K562 (cell line): ENCODE data around the gene SGK1. TPM values are rescaled to one million over a fixed set of nuclear protein-coding genes. Genes with fewer than 3 reads are reported as not detected.

ENCODE experiments used
- CREB3 ChIP-seq: fragments of 450-650 bp; conservative IDR thresholded peaks from 2 replicates; pipeline ENCODE4 v1.6.1; 2016; ENCODE audit warnings: missing genetic modification characterization, low read depth, mild to moderate bottlenecking, missing compliant biosample characterization, moderate library complexity
- E2F5 ChIP-seq: sonication (generic); formaldehyde crosslinking; IDR thresholded peaks from 2 replicates; pipeline ENCODE4 v1.8.0; 2022; ENCODE audit warnings: mild to moderate bottlenecking, missing genetic modification reagents
- FUS ChIP-seq: fragments of 200-400 bp; formaldehyde crosslinking; optimal IDR thresholded peaks from 2 replicates; pipeline ENCODE3; 2017; ENCODE audit warnings: low read depth, low read length
- HDAC3 ChIP-seq: fragments of 450-650 bp; IDR thresholded peaks from 2 replicates; pipeline ENCODE4 v1.6.1; 2018; ENCODE audit warnings: borderline replicate concordance, mild to moderate bottlenecking, moderate library complexity; ENCODE audit not compliant: partially characterized antibody
- KLF10 ChIP-seq: fragments of 250-450 bp; sonication (Bioruptor Pico); IDR thresholded peaks from 2 replicates; pipeline ENCODE4 v1.6.1; 2021; ENCODE audit warnings: matching md5 sums
- PHTF2 ChIP-seq: fragments of 250-450 bp; sonication (Bioruptor Pico); IDR thresholded peaks from 2 replicates; pipeline ENCODE4 v1.5.0; 2021; ENCODE audit warnings: mild to moderate bottlenecking
- SETDB1 ChIP-seq: IDR thresholded peaks from one replicate; pipeline ENCODE4 v1.6.1; 2012; ENCODE audit warnings: low read length, control low read depth, inconsistent platforms
- TCF15 ChIP-seq: fragments of 250-450 bp; sonication (Bioruptor Pico); IDR thresholded peaks from 2 replicates; pipeline ENCODE4 v1.8.0; 2022; ENCODE audit warnings: moderate library complexity, mild to moderate bottlenecking, inconsistent platforms
- TRIM25 ChIP-seq: fragments of 450-650 bp; IDR thresholded peaks from 2 replicates; pipeline ENCODE4 v1.7.0; 2016; ENCODE audit warnings: borderline replicate concordance
- U2AF1 ChIP-seq: fragments of 200-400 bp; formaldehyde crosslinking; optimal IDR thresholded peaks from 2 replicates; pipeline ENCODE3; 2017; ENCODE audit warnings: mild to moderate bottlenecking, low read depth, low read length, moderate library complexity
- ZKSCAN8 ChIP-seq: fragments of 200-800 bp; sonication (Bioruptor generic); IDR thresholded peaks from 2 replicates; pipeline ENCODE4 v1.6.1; 2016; ENCODE audit warnings: missing genetic modification characterization, missing compliant biosample characterization
- ZNF324 ChIP-seq: fragments of 250-450 bp; sonication (Bioruptor Pico); IDR thresholded peaks from 2 replicates; pipeline ENCODE4 v1.4.0; 2020; ENCODE audit warnings: mild to moderate bottlenecking
- ZNF79 ChIP-seq: fragments of 250-450 bp; sonication (Bioruptor Pico); IDR thresholded peaks from 2 replicates; pipeline ENCODE4 v1.4.0; 2020; ENCODE audit warnings: low read depth, mild to moderate bottlenecking, moderate library complexity
- polyA plus RNA-seq, 8 experiments: library from polyadenylated mRNA; depleted of rRNA in 4 of 8; stranded (reverse) in 5 of 8; unstranded in 3 of 8; fragments of >200 nt; fragmentation: Nextera tagmentation in 2 of 8; fragmentation: Illumina TruSeq in 1 of 8; extraction: Ambion mirVana in 2 of 8; extraction: Trizol in 1 of 8; gene quantifications; 2 replicates each; pipeline versions ENCODE4 v1.2.1 to v1.2.3, GENCODE V29; 2011 to 2014; ENCODE audit warnings: inconsistent platforms in 1 of 8, missing spikeins in 1 of 8
- total RNA-seq, 7 experiments: library from RNA; depleted of rRNA in 6 of 7; stranded (reverse); fragments of >200 nt in 6 of 7; fragmentation: Illumina TruSeq in 2 of 7; extraction: Trizol in 2 of 7; gene quantifications; 2 replicates each; pipeline versions ENCODE4 v1.2.1 to v1.2.3, GENCODE V29; 2011 to 2021; ENCODE audit warnings: low replicate concordance in 1 of 7

SGK1 gene
- total and polyA plus RNA-seq, 9 of the 15 experiments (the other 6 are each of a cell fraction or from before 2014, with no cell fraction given): 3.5 to 7.2 (median 3.9) TPM

- TF ChIP-seq U2AF1: no peak
- no peak for TF ChIP-seq HDAC3
- TF ChIP-seq CREB3 (tag): peak; percentile 98
- TF ChIP-seq E2F5 (CRISPR knock-in tag): no peak
- TF ChIP-seq ZNF79 (CRISPR knock-in tag): peak; percentile 96
- no peak for TF ChIP-seq SETDB1
- 0 out of 2 replicates have a peak, but pooled peaks have one; percentile 57 for TF ChIP-seq ZKSCAN8 (CRISPR knock-in tag)
- no peak for TF ChIP-seq TRIM25
- TF ChIP-seq KLF10 (CRISPR knock-in tag): 0 out of 2 replicates have a peak, but pooled peaks have one; percentile 53
- TF ChIP-seq ZNF324 (CRISPR knock-in tag): peak; percentile 23; the same call in 1 of the 2 replicates
- TF ChIP-seq TCF15 (CRISPR knock-in tag): peak; percentile 71; the same call in 1 of the 2 replicates
- no peak for TF ChIP-seq FUS
- peak; percentile 89 for TF ChIP-seq PHTF2
Observed at GRCh38 chr6:134291156-134291555, 26.8 kb downstream of the SGK1 start (continued).
